ENCODE measurements around the gene SNRNP25.
"Not testable (repeated sequence)": the region's sequence is repeated elsewhere in the genome, so short reads cannot be mapped to it uniquely, and the experiment has no call there.

The SNRNP25 gene
- 4.3 to 6.1 (median 4.5) reads per million in 3 donors for total RNA-seq

GRCh38 chr16:53346-54236 lies at the start of gene SNRNP25, which contains the start of gene POLR3K:
Gene SNRNP25 (plus strand): TSS chr16:53828. CDS start chr16:54017, 189 bp downstream.
Gene POLR3K (minus strand): TSS chr16:53608. CDS start chr16:53586, 22 bp downstream.
- peaks cover 8% of the 10 kb centered on the region for H3K4me1 ChIP-seq (ENCODE audit: control insufficient read depth, insufficient read depth, low read length, poor library complexity, severe bottlenecking)
- H3K27ac ChIP-seq (ENCODE audit: insufficient read depth, low read length, poor library complexity, severe bottlenecking), result peak within 1 kb of the TSS; percentile 61
- H3K27me3 ChIP-seq (replicated peaks; ENCODE audit: control insufficient read depth, insufficient read depth, low read length, poor library complexity, severe bottlenecking), result no peaks in the 10 kb centered on the region
- H3K9me3 ChIP-seq (ENCODE audit: control insufficient read depth, low read length), result no peaks in the 10 kb centered on the region
- H3K36me3 ChIP-seq (ENCODE audit: control insufficient read depth, insufficient read depth, low read length), result peaks cover 10% of the 10 kb centered on the region
- peak within 1 kb of the TSS; percentile 65 for H3K4me3 ChIP-seq (ENCODE audit: insufficient read depth, low read depth, low read length, poor library complexity, severe bottlenecking)
- DNase-seq, result peak; percentile 96 to 98 (median 97)

- Histone ChIP-seq H3K9me3 (ENCODE audit: control insufficient read depth, low read length) (no peaks in the 10 kb centered on the region), H3K4me1 (ENCODE audit: control insufficient read depth, insufficient read depth, low read length, poor library complexity, severe bottlenecking) (no peaks in the 10 kb centered on the region), H3K4me3 (ENCODE audit: insufficient read depth, low read depth, low read length, poor library complexity, severe bottlenecking) (no peak overlapping the region), H3K27me3 (replicated peaks; ENCODE audit: control insufficient read depth, insufficient read depth, low read length, poor library complexity, severe bottlenecking) (no peaks in the 10 kb centered on the region), H3K36me3 (ENCODE audit: control insufficient read depth, insufficient read depth, low read length) (no peaks in the 10 kb centered on the region), H3K27ac (ENCODE audit: insufficient read depth, low read length, poor library complexity, severe bottlenecking) (no peak overlapping the region)
- peak in 1 of 3 donors; percentile 8 for DNase-seq
Measured at GRCh38 chr16:9903-10665, 43.5 kb upstream of the SNRNP25 start.

GRCh38 chr16:10772-11171 lies 42.9 kb upstream of the SNRNP25 start:
- peak; percentile 81 to 89 (median 82) for DNase-seq
- H3K36me3 ChIP-seq (ENCODE audit: control insufficient read depth, insufficient read depth, low read length), result not testable (repeated sequence)

GRCh38 chr16:17062-17765 lies 36.4 kb upstream of the SNRNP25 start:
- not testable (repeated sequence) for H3K27ac ChIP-seq (ENCODE audit: insufficient read depth, low read length, poor library complexity, severe bottlenecking); H3K9me3 ChIP-seq (ENCODE audit: control insufficient read depth, low read length); H3K4me3 ChIP-seq (ENCODE audit: insufficient read depth, low read depth, low read length, poor library complexity, severe bottlenecking); H3K36me3 ChIP-seq (ENCODE audit: control insufficient read depth, insufficient read depth, low read length); H3K4me1 ChIP-seq (ENCODE audit: control insufficient read depth, insufficient read depth, low read length, poor library complexity, severe bottlenecking); DNase-seq; H3K27me3 ChIP-seq (replicated peaks; ENCODE audit: control insufficient read depth, insufficient read depth, low read length, poor library complexity, severe bottlenecking)

More at GRCh38 chr16:10772-11171, 42.9 kb upstream of the SNRNP25 start:
- H3K4me1 ChIP-seq (ENCODE audit: control insufficient read depth, insufficient read depth, low read length, poor library complexity, severe bottlenecking); H3K27ac ChIP-seq (ENCODE audit: insufficient read depth, low read length, poor library complexity, severe bottlenecking); H3K4me3 ChIP-seq (ENCODE audit: insufficient read depth, low read depth, low read length, poor library complexity, severe bottlenecking); H3K9me3 ChIP-seq (ENCODE audit: control insufficient read depth, low read length); H3K27me3 ChIP-seq (replicated peaks; ENCODE audit: control insufficient read depth, insufficient read depth, low read length, poor library complexity, severe bottlenecking): not testable (repeated sequence)

GRCh38 chr16:20886-21285 lies 32.7 kb upstream of the SNRNP25 start:
- H3K4me3 ChIP-seq (ENCODE audit: insufficient read depth, low read depth, low read length, poor library complexity, severe bottlenecking); H3K36me3 ChIP-seq (ENCODE audit: control insufficient read depth, insufficient read depth, low read length); DNase-seq; H3K27me3 ChIP-seq (replicated peaks; ENCODE audit: control insufficient read depth, insufficient read depth, low read length, poor library complexity, severe bottlenecking); H3K27ac ChIP-seq (ENCODE audit: insufficient read depth, low read length, poor library complexity, severe bottlenecking); H3K9me3 ChIP-seq (ENCODE audit: control insufficient read depth, low read length); H3K4me1 ChIP-seq (ENCODE audit: control insufficient read depth, insufficient read depth, low read length, poor library complexity, severe bottlenecking): not testable (repeated sequence)

DNA sequence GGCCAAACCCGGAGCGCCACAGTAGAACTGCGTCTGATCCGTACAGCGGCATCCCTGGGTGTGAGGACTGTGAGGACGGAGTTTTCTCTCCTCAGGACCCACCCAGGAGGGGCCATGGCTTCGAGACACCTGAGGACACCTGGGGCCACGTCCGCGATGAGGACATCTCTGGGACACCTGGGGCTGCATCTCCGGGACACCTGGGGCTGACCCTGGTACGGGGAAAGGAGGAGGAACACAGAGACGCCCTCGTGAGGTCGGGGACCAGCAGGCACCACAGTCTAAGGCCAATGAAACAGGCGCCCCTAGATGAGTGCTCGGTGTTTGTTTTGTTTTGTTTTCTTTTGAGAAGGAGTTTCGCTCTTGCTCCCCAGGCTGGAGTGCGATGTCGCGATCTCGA lies 29.5 kb upstream of the SNRNP25 start:
- H3K27me3 ChIP-seq (replicated peaks; ENCODE audit: control insufficient read depth, insufficient read depth, low read length, poor library complexity, severe bottlenecking); H3K36me3 ChIP-seq (ENCODE audit: control insufficient read depth, insufficient read depth, low read length); H3K27ac ChIP-seq (ENCODE audit: insufficient read depth, low read length, poor library complexity, severe bottlenecking); DNase-seq; H3K4me1 ChIP-seq (ENCODE audit: control insufficient read depth, insufficient read depth, low read length, poor library complexity, severe bottlenecking); H3K9me3 ChIP-seq (ENCODE audit: control insufficient read depth, low read length); H3K4me3 ChIP-seq (ENCODE audit: insufficient read depth, low read depth, low read length, poor library complexity, severe bottlenecking): not testable (repeated sequence)

GRCh38 chr16:25926-26348 lies 27.7 kb upstream of the SNRNP25 start:
- not testable (repeated sequence) for H3K27me3 ChIP-seq (replicated peaks; ENCODE audit: control insufficient read depth, insufficient read depth, low read length, poor library complexity, severe bottlenecking); H3K4me1 ChIP-seq (ENCODE audit: control insufficient read depth, insufficient read depth, low read length, poor library complexity, severe bottlenecking); DNase-seq; H3K27ac ChIP-seq (ENCODE audit: insufficient read depth, low read length, poor library complexity, severe bottlenecking); H3K4me3 ChIP-seq (ENCODE audit: insufficient read depth, low read depth, low read length, poor library complexity, severe bottlenecking); H3K9me3 ChIP-seq (ENCODE audit: control insufficient read depth, low read length); H3K36me3 ChIP-seq (ENCODE audit: control insufficient read depth, insufficient read depth, low read length)

DNA sequence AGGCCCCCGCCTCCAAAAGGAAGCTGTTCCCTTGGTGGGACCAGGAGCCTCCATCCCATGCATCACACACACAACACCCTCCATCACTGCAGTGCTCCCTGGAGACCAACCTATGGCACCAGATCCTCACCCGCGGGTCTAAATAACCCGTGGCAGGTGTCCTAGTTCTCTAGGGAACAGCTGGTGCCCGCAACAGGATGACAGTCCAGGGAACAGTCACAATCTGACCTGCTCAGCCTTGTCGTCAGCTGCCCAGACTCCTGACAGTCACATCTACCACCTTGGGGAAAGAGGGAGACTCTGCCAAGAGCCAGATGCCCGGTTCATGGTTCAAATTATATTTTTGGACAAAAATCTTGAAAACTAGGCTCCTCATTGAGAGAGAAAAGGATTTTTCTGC lies 23.0 kb upstream of the SNRNP25 start:
- not testable (repeated sequence) for H3K4me3 ChIP-seq (ENCODE audit: insufficient read depth, low read depth, low read length, poor library complexity, severe bottlenecking); DNase-seq; H3K36me3 ChIP-seq (ENCODE audit: control insufficient read depth, insufficient read depth, low read length); H3K4me1 ChIP-seq (ENCODE audit: control insufficient read depth, insufficient read depth, low read length, poor library complexity, severe bottlenecking); H3K27me3 ChIP-seq (replicated peaks; ENCODE audit: control insufficient read depth, insufficient read depth, low read length, poor library complexity, severe bottlenecking); H3K27ac ChIP-seq (ENCODE audit: insufficient read depth, low read length, poor library complexity, severe bottlenecking); H3K9me3 ChIP-seq (ENCODE audit: control insufficient read depth, low read length)

DNA sequence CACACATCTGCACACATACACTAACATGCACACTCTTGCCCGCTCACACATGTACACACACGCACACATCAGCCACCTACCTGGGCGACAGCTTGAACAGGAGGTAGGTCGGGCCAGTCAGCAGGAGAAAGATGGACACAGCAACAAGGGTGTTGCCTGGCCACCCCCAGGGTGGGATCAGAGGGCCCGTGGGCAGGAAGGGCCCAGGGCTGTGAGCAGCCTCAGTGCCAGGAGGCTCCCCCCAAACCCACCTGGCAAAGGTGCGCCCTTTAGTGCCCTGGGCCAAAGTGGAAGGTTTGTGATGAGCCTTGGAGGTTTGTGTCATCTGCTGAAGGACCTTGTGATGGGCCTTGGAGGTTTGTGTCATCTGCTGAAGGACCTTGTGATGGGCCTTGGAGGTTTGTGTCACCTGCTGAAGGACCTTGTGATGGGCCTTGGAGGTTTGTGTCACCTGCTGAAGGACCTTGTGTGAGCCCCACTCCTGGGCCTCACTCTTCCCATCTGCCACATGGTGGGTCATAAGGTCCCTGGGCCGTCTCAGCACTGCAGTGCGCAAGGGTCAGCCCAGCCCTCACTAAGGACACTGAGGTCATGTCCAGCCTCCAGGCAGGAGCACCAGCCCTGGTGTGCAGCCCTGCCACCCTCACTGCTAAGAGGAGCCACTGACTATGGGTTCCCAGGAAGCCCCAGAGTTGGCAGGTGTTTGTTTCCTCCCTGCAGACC lies 20.3 kb upstream of the SNRNP25 start:
- H3K36me3 ChIP-seq (ENCODE audit: control insufficient read depth, insufficient read depth, low read length); H3K4me3 ChIP-seq (ENCODE audit: insufficient read depth, low read depth, low read length, poor library complexity, severe bottlenecking); H3K4me1 ChIP-seq (ENCODE audit: control insufficient read depth, insufficient read depth, low read length, poor library complexity, severe bottlenecking); H3K27me3 ChIP-seq (replicated peaks; ENCODE audit: control insufficient read depth, insufficient read depth, low read length, poor library complexity, severe bottlenecking); DNase-seq; H3K27ac ChIP-seq (ENCODE audit: insufficient read depth, low read length, poor library complexity, severe bottlenecking); H3K9me3 ChIP-seq (ENCODE audit: control insufficient read depth, low read length): not testable (repeated sequence)

Data from effector memory CD4-positive, alpha-beta T cell (primary cell).